C4-2B (cell line): ENCODE data around the gene ZDHHC20.

Source experiments
- CTCF ChIP-seq: fragments of 450-650 bp; conservative IDR thresholded peaks from 2 replicates; pipeline ENCODE4 v1.5.1; 2017; ENCODE audit warnings: mild to moderate bottlenecking
- ZFX ChIP-seq: fragments of 450-650 bp; IDR thresholded peaks from 2 replicates; pipeline ENCODE4 v1.6.1; 2017

GRCh38 chr13:21354721-21355120 lies 104.4 kb downstream of the ZDHHC20 start:
- TF ChIP-seq CTCF: no peak
- no peak for TF ChIP-seq ZFX
